ENCODE measurements around the gene ADIRF.
"Not testable (repeated sequence)": the region's sequence is repeated elsewhere in the genome, so short reads cannot be mapped to it uniquely, and the experiment has no call there.

Gene ADIRF

DNA sequence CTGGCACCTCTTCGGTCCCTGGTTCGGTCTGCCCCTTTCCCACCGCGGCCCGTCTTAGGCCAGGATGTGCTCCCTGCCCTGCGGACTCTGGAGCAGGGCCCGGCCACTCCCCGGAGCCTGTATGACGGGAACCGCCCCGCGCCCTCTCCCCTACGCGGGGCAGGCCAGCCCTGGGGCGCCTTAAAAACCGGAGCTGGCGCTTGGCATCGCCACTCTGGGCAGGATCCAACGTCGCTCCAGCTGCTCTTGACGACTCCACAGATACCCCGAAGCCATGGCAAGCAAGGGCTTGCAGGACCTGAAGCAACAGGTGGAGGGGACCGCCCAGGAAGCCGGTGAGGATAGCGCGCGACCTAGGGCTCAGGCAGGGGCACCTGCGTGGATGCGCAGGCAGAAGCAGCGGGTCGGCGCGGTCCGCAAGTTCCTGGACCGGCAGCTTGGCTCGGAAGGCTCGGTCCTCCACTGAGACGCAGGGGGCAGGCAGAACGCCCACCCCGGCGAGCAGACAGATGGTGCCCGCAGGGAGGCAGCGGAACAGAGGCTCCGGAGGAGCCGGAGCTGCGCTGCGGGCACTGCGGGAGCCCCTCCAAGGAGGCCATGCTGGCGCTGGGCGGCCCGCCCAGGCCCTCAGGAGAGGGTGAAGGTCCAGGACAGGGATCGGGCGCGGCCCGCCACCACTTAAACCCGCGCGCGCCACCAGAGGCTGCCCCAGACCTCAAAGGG is at the start of gene ADIRF:
Gene ADIRF, plus strand, starts transcription at position 212 of the 723 bp plus-strand sequence. Its CDS starts 63 bp downstream, at position 275.
- DNase-seq (ENCODE audit: low spot score): no peak

DNA sequence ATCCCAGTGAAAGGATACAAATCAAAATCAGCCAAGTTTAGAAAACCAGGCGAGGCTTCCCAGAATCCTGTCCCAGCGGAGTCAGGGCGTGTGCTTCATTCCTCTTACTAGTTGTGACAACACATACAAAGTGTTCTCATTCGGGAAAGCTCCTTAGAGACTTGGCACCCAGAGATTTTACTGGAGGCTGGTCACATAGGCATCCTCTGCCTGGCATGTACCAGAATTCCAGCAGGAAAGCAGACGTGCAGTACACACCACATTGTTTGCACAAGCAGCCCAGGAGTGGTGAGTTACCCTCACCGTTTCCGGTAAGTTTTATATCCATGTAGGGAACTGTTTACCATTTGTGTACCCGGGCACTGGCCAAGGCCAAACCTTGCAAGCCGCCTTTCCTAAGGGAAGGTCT is 45.7 kb upstream of the ADIRF start:
- no peak for DNase-seq (ENCODE audit: low spot score)

DNA sequence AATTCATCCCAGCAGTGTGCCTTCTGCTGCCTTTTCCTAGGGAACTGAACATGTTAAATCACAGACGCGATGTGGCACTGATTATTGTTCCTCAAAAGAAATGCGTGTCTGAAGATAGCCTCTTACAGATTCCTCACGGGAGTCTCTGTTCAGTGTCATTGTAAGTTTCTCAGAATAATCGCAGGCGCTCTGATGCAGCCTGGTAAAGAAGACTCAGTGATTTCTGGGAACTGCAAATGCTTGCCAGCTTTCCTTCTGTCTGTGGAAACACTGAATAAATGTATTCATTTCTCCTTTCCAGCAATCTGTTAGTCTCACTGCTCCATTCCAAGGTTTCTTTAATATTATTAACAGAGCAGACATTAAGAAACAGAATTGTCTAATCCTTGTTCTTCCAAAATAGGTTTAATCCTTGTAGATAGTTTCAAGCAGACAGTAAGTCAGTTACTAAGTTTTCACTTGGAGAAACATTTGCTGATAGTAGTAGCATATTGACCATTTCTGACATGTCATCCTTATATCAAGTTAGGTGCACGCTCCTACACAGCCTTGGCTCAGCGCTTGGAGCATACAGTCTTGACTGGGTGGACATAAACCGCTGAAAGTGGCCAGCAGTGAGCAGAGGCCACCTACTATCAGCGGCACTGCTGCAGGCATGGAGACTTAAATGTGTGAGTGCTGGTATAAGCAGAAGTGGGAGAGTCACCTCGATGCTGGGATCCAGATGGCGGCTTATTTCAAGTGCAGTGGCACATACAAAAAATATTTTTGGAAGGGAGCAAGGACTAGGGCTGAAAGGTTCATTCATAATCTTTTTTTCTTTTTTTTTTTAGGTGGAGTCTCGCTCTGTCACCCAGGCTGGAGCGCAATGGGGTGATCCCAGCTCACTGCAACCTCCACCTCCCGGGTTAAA is 38.6 kb upstream of the ADIRF start:
- DNase-seq (ENCODE audit: low spot score): no peak

DNA sequence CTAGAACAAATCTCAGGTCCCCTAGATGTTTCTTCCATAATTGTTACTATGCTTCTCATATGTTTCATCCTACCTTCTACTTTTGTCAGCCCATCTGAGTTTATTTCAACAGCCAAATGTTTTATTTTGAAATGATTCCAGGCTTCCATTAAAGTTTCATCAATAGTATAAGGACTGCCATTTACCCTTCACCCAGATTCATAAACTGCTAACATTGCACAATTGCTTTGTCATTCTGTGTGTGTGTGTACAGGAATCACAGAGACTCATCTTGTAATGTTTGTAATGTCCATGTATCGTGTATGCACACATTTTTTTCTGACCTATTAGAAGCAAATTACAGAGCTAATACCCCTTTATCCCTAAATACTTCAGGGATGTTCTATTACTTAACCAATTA is 36.4 kb upstream of the ADIRF start:
- no peak for DNase-seq (ENCODE audit: low spot score)

DNA sequence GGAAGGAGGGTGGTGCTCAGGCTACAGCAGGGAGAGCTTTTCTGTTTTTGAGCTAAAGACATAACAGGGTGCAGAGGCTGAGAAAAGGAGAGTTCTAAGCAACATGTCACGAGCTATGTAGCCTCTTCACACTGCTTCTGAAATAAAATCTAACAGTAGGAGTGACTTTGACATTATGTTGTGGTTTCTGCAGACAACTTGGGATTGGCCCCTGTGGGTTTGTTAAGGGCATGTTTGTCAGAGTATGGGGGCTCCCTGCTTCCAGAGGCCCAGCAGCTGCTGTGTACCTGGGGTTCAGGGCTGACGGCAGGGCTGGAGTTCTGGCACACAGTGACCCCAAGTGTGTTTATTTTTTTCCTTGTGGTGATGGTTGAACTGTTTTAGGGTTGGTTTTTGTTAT is 35.6 kb upstream of the ADIRF start:
- DNase-seq (ENCODE audit: low spot score): no peak

DNA sequence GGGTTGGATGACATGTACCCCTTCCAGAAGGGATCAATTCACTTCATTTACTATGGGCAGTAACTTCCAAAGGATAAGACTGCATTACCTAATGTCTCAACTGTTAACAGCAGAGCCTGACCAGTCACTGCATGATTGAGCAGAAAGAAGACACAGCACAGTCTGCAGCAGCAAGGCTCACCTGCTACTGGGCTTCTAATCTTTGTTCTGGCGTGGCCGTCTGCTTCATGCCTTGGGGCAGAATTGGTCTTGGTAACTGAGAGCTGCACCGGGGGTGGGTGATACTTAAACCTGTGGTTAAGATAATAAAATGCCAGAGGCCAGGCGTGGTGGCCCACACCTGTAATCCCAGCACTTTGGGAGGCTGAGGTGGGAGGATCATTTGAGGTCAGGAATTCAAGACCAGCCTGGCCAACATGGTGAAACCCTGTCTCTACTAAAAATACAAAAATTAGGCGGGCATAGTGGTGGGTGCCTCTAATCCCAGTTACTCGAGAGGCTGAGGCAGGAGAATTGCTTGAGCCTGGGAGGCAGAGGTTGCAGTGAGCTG is 34.0 kb upstream of the ADIRF start:
- not testable (repeated sequence) for DNase-seq (ENCODE audit: low spot score)

DNA sequence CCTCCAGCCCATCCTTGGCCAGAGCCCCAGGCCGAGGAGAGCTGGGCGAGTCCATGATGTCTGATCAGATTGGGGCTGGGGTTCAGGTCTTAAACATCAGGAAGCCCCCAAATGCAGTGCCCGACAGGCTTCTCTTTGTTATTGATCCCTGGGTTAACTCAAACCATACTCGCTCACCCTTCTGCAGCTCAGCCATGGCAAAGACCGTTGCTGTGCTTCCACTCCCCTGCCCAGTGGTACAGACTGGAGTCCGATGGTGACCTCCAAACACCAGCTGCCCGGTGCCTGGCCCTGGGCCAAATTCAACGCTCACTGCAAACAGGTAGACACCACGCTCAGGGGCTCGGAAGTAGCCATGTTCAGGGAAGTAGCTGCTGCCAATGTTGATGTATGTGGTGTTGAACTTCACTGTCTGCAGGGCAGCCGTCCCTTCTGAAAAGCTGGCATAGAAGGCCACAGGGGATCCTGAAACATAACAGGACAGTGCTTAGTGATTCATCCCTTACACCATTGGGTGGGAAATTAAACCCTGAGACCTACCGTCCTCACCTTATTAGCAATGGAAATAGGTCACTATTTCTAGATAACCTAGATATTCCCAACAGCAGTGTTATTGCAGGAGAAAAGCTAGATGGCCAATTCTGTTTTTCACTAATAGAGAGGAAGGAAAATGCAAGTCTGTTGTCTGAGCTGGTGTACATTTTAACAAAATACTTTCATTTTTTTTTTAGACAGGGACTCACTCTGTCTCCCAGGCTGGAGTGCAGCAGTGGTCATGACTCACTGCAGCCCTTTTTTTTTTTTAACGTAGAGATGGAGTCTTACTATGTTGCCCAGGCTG is 31.4 kb upstream of the ADIRF start:
- DNase-seq (ENCODE audit: low spot score): no peak

DNA sequence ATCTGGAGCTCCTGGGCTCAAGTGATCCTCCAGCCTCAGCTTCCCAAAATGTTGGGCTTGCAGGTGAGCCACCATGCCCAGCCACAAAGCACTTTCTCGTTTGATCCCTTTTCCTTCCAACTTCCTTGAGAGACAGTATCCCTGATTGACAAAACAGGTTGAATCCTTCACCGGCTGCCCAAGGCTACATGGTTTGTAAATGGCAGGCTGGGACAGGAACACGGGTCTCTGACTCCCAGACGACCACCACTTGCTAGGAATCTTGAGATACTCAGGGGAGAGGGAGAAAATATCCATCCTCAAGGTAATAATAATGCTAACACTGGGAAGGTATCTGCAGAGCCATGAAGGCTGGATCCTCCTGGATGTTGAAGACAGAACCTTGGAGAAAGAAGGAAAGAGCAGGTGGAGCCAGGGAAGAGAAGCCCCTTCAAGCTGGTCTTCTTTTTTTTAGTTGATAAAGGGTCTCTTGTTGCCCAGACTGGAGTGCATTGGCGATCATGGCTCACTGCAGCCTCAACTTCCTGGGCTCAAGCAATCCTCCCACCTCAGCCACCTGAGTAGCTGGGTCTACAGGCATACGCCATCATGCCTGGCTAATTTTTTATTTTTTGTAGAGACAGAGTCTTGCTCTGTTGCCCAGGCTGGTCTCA is 30.7 kb upstream of the ADIRF start:
- DNase-seq (ENCODE audit: low spot score): no peak

DNA sequence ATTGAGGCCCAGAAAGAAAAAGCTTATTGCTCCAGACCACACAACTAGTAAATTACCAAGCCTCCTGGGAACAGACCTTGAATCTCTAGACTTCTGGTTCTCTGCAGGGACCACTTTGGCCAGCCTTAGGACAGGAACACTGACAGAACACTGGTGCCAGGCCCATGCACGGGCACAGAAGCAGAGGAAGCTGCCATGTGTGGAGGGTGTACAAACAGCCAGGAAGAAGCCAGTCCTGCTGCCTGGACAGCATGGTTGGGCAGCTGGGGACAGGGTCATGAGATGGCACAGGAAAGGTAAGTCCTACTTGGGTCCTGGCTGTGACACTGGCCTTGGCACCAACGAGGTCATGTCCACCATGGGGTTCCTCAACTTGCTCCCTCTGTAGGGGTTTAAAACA is 30.0 kb upstream of the ADIRF start:
- no peak for DNase-seq (ENCODE audit: low spot score)

DNA sequence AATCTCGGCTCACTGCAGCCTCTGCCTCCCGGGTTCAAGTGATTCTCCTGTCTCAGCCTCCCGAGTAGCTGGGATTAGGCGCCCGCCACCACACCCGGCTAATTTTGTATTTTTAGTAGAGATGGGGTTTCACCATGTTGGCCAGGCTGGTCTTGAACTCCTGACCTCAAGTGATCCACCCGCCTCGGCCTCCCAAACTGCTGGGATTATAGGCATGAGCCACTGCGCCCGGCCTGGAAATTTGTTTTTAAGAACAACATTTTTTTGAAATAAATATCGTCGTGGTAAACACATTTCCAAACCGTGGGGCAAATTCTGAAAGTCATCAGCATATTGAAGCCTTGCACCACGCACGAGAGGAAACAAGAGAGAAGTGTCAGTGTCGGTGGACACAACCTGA is 28.2 kb upstream of the ADIRF start:
- not testable (repeated sequence) for DNase-seq (ENCODE audit: low spot score)

DNA sequence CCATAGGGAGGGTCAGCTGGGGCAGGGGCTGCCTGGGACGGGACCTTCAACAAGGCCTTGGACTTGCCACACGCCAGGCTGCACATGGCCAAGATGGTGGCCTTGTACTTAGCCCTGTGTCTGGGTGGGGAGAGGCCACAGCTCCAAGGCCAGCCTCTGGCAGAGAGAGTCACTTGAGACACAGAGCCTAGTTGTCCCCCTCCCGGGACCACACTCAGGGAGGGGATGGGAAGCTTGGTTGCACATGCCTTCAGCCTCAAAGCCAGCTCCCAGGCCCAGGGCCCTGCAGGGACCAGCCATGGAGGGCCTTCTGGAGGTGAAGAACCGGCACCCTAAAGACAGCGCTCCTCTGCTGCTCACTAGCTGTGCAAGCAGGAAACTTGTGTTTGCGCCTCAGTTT is 27.6 kb upstream of the ADIRF start:
- no peak for DNase-seq (ENCODE audit: low spot score)

DNA sequence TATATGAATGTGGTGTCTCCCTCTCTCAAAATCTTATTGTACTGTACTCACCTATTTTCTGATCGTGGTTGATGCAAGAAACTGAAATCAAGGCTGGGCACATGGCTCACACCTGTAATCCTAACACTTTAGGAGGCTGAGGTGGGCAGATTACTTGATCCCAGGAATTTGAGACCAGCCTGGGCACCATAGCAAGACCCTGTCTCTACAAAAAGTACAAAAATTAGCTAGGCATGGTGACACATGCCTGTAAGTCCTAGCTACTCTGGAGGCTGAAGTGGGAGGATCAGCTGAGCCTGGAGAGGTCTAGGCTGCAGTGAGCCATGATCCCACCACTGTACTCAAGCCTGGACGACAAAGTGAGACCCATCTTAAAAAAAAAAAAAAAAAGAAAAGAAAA is 26.9 kb upstream of the ADIRF start:
- DNase-seq (ENCODE audit: low spot score): no peak

DNA sequence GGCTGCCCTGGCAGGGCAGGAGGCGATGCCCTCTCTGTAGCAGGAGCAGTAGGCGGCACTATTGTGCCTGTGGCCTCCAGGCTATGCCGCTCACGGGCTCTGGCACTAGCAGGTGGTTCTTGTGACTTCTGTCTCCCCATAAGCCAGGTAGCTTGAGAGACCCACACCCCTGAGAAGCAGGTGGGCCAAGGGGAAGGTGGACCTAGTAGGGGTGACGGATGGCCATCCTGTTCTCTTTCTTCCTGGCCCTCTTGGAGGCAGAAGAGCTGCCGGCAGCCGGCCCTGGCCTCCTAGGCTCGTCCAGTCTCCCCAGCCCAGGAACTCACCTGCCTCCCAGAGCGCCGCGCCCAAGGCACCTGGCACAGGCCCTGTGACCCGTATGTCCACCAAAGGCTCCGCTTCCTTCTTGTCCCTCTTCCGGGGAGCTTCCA is 26.3 kb upstream of the ADIRF start:
- DNase-seq (ENCODE audit: low spot score): no peak

DNA sequence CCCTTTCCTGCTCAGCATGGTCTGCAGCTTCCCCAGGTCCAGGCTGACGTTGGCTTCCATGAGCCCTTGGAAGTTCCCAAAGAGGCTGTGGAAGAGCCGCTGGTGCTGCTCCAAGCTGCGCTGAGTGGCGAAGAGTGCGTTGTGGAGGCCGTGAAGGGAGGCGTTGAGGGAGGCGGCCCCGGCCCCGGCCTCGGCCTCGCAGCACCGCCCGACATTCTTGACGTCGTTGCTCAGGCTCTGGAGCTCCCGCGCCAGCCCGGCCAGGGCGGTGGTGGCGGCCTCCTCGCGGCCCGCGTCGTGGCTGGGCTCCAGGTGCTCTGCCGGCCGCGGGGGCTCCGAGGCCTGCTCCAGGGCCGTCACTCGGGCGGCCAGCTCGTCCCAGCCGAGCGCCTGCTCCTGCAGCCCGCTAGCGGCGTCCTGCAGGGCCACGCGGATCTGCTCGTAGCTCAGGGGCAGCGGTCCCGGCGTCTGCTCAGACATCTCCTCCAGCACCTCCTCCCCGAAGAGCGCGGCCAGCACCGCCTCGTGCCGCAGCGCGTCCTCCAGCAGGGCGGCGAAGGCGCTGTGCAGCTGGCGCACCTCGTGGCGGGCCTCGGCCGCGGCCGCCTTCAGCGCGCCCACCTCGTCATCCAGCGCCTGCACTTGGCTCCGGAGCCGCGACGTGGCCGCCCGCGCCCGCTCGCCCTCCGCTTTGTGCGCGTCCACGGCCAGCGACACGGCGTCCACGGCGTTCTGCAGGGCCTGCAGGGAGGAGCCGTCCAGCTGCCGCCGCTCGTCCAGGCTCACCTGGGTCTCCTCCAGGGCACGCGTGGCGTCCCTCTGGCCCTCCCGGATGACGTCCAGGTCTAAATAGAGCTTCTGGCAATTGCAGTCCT is 25.6 kb upstream of the ADIRF start:
- DNase-seq (ENCODE audit: low spot score): no peak

DNA sequence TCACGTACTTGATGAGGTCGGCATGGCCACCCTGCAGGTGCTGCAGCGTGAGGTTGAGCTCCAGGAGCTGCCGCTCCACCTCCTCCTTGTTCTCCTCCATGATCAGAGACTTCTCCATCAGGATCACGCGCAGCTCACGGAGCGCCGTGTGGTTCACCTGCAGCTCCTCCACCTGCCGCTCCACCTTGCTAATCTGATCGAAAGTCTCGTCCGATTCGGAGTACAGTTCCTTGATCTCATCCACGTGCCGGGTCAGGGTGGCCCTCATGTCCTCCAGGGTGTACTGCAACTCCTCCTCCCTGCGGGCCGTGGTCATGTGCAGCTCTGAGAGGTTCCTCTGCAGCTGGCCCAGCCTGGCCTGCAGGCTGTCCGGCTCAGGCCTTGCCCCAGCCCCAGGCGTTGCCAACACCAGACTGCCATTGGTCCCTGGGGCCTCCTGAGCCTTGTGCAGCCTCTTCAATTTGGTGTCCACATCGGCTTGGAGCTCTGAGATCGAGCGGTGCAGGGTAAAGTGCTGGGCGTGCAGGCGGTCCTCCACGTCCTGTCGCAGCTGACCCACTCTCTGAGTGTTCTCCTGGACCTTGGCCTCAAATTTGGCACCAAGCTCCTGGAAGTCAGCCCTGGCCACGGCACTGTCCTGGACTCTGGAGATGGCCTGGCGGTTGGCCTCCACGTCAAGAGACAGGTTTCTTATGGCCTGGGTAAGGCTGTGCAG is 24.8 kb upstream of the ADIRF start:
- DNase-seq (ENCODE audit: low spot score): no peak

DNA sequence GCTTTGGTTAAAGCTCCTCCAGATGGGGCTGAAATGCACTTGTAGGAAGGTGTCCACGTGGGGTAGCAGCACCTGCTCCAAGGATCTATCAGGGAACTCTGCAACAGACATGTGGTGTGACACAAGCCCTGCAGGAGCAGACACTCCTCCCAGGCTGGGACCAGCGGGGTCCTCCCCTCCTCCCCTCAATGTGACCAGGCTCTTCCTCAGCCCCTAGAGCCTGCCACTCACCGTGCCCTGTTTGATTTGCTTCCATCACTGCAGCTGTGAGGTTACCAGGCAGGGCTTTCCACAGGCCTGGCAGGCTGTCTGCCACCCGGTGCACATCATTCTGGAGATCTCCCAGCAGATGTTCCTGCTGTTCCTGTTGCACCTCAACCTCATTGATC is 24.3 kb upstream of the ADIRF start:
- DNase-seq (ENCODE audit: low spot score): no peak

DNA sequence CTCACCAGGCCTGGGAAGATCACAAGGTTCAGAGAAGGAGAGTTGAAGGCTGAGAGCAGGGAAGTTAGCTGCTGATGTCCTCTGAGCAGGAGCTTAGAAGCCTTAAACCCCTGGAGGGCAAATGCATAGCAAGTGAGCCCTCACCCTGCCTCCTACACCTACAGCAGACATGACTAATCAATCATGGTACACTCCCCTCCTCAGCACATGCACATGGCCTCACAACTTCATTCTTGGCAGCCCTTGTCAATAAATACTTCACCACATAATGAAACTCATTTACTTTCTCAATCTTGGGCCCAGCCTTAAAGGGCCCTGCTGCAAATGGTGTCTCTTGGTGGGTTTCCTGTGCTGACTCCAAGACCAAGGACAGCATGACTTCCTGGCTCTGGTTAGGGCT is 23.8 kb upstream of the ADIRF start:
- DNase-seq (ENCODE audit: low spot score): no peak

DNA sequence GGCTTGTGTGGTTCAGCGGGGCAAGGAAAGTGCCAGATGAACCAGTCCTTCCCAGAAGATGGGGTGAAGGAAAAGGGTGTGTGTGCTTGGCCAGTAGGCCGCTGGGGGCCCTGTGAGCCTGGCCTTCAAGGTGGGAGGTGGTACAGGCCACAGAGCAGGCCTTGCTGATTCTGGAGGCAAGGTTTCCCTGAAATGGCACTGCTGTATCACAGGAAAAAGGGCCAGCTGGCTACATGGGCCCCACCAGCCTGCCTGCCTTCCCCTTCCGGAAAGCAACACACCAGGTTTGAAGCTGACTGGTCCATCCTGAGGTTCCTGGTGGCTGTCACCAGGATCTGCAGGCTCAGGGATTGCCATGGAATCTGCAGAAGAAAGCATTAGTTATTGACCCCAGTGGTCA is 23.4 kb upstream of the ADIRF start:
- no peak for DNase-seq (ENCODE audit: low spot score)

DNA sequence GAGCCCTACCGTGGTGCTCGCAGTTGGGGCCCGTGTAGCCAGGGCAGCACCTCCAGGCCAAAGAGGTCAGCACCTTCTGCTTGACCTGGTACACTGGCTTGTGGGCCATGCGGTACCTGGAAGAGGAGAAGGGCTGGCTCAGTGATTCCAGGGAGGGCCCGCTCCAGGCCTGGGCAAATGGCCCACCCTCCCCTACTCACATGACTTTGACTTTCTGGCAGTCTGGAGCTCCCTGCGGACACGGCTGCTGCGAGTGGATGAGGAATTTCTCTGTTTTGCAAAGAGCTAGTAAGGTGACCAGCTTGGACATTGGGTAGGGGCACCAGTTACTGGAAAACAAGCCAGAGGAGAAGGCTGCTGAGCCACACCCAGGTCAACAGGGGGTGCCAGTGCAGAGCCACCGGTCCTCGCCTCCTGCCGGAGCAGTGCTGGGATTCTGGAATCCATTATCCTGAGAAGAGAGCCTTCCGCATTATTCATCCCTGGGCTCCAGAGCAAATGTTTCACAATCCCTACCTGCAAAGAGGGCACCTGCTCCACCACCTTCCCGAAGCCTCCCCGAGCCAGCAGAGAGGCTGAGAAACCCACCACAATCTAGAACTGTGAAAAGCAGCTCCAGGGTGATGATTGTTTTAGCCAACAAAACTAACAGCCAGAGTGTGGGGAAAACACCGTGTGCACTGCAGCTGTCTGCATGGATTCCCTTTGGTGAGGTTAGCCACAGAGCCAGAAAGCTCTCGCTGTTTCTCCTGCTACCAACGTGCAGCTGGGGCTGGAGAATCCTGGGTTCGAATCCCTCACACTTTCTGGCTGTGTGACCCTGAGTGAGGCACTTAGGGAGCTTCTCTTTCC is 22.7 kb upstream of the ADIRF start:
- no peak for DNase-seq (ENCODE audit: low spot score)
